Activated CD8-positive, alpha-beta T cell treated with anti-CD3 and anti-CD28 coated beads, Interleukin-2, amount 10 ng/mL, durations not matched to agents 7 days and 5 days (primary cell): ENCODE measurements around the gene SCD5. TPM values are rescaled to one million over a fixed set of nuclear protein-coding genes. Genes with fewer than 3 reads are reported as not detected.

Experiments used
- ATAC-seq: fragments of 150-1000 bp; cut with Tn5 transposase; one replicate; pipeline ENCODE4 v1.10.0; 2021; ENCODE audit warnings: moderate library complexity
- CTCF ChIA-PET: fragments of 350-600 bp; sonication (Branson Sonifier 250); formaldehyde crosslinking; loops from one replicate; lab custom pipeline; 2021; ENCODE audit warnings: antibody characterized with exemption; lab: Charles Lee
- POLR2A ChIA-PET: fragments of 350-600 bp; sonication (Branson Sonifier 250); formaldehyde crosslinking; loops from one replicate; lab custom pipeline; 2021; ENCODE audit warnings: antibody characterized with exemption; lab: Charles Lee
- DNase-seq: peaks from one replicate; pipeline ENCODE4 v3.0.0-alpha.2; 2020
- H3K27ac Mint-ChIP-seq: one replicate; pipeline ENCODE4 v1.8.0; 2021; ENCODE audit warnings: mild to moderate bottlenecking, mixed read lengths
- H3K27me3 Mint-ChIP-seq: one replicate; pipeline ENCODE4 v1.8.0; 2021; ENCODE audit warnings: low read depth, mixed read lengths
- H3K36me3 Mint-ChIP-seq: one replicate; pipeline ENCODE4 v1.8.0; 2021; ENCODE audit warnings: low read depth, mixed read lengths
- H3K4me1 Mint-ChIP-seq: one replicate; pipeline ENCODE4 v1.8.0; 2021; ENCODE audit warnings: low read depth, mixed read lengths
- H3K4me3 Mint-ChIP-seq: one replicate; pipeline ENCODE4 v1.8.0; 2021; ENCODE audit warnings: mild to moderate bottlenecking, mixed read lengths
- H3K9me3 Mint-ChIP-seq: one replicate; pipeline ENCODE4 v1.8.0; 2022; ENCODE audit warnings: mixed read lengths; ENCODE audit not compliant: insufficient read depth
- total RNA-seq, 2 experiments: library from RNA; stranded (reverse); gene quantifications; one replicate each; pipeline ENCODE4 v1.2.3, GENCODE V29; 2021

The SCD5 gene
- total RNA-seq, 2 experiments from 2014 or later = 2.9 to 3.1 TPM

GRCh38 chr4:82754513-82755165 lies 44.0 kb downstream of the SCD5 start:
- Mint-ChIP-seq H3K4me3 (no peak overlapping the region), H3K36me3 (no peaks in the 10 kb centered on the region), H3K27me3 (peaks cover 7% of the 10 kb centered on the region), H3K27ac (no peak overlapping the region), H3K9me3 (no peaks in the 10 kb centered on the region), H3K4me1 (no peaks in the 10 kb centered on the region)
- ChIA-PET CTCF (no interaction called here), POLR2A (no interaction called here)
- DNase-seq = no peak
- ATAC-seq = no peak

GRCh38 chr4:82753725-82754410 lies 44.7 kb downstream of the SCD5 start:
- ChIA-PET POLR2A (no interaction called here), CTCF (no interaction called here)
- ATAC-seq (no peak), DNase-seq (no peak)
- no peaks in the 10 kb centered on the region for H3K36me3 Mint-ChIP-seq
- H3K9me3 Mint-ChIP-seq = no peaks in the 10 kb centered on the region
- H3K27me3 Mint-ChIP-seq = peaks cover 7% of the 10 kb centered on the region
- H3K4me1 Mint-ChIP-seq = no peaks in the 10 kb centered on the region
- H3K27ac Mint-ChIP-seq = no peak overlapping the region
- no peak overlapping the region for H3K4me3 Mint-ChIP-seq

DNA sequence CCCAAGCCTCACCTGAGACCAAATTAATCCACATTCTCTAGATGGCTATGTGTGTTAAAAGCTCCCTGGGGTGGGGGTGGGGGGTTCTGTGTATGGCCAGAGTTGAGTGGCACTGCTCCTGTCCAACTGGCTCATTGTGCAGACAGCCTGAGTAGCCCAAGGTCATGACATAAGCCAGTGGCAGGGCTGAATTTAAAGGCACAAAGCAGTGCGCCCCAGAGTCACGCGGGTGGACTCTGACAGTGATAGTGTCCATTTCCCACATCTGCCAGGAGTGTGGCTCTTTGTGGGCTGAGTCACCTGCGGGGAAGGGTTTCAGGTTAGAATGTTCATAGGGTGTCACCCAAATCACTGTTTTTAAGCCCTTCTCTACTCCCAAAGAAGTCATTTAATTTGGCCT lies 45.4 kb downstream of the SCD5 start:
- Mint-ChIP-seq H3K4me1 (no peaks in the 10 kb centered on the region), H3K9me3 (no peaks in the 10 kb centered on the region), H3K27ac (no peak overlapping the region), H3K36me3 (no peaks in the 10 kb centered on the region), H3K27me3 (peaks cover 7% of the 10 kb centered on the region), H3K4me3 (no peak overlapping the region)
- CTCF ChIA-PET = interaction anchor here (1.1 kb wide), 1 partner anchor 15 kb away, joined by 3 read pairs; no protein-coding TSS in a partner anchor
- no peak for DNase-seq
- ATAC-seq = no peak
- POLR2A ChIA-PET = no interaction called here

- no peaks in the 10 kb centered on the region for H3K4me1 Mint-ChIP-seq
- no peaks in the 10 kb centered on the region for H3K9me3 Mint-ChIP-seq
- DNase-seq = no peak
- H3K4me3 Mint-ChIP-seq = no peak overlapping the region
- CTCF ChIA-PET = interaction anchor here (3.2 kb wide), 1 partner anchor 10 kb away, joined by 22 read pairs; no protein-coding TSS in a partner anchor
- H3K27me3 Mint-ChIP-seq = peaks cover 19% of the 10 kb centered on the region
- no peaks in the 10 kb centered on the region for H3K36me3 Mint-ChIP-seq
- POLR2A ChIA-PET = no interaction called here
- ATAC-seq = no peak
- H3K27ac Mint-ChIP-seq = no peak overlapping the region
These were observed 49.7 kb downstream of the SCD5 start for GRCh38 chr4:82748810-82749470.

DNA sequence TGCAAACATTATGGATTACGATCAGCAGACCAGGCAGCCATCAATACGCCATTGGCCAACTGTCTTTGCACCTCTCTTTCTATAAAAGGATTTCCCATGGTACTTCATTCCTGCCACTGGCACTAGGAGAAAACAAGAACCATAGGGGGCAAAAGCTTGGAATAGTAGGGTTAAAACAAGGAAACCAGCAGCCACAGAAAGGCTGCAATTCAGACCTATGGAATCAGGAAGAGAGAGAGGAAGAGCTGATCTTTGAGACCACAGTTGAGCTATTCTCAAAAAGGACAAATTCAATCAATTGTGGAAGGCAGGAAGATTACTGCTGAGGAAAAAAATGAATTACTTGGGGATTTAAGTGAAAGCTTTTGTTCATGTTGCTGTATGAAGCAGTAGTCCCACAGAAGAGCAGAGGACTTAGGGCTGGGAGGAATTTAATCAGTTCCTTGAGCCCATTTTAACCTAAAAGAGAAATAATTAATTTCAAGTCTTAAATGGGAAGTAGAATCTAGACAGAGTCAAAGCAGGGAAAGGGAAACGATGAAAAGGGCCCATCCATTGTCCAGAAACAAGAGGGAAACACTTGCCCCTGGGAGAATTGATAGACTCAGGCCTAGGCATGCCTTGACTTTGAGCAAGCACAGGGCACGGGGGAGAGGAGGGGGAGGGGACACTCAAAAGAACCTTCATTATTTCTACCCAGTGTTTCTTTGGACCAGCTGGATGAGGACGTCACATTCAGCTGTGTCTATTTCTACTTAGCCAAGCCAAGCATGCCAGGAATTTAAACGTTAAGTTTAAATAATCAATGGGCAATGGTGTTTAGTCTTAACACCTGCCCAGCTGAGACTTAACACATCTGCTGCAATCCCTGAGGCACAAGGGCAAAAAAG lies 50.7 kb downstream of the SCD5 start:
- H3K4me3 Mint-ChIP-seq = no peak overlapping the region
- H3K36me3 Mint-ChIP-seq = no peaks in the 10 kb centered on the region
- H3K9me3 Mint-ChIP-seq = no peaks in the 10 kb centered on the region
- ATAC-seq (no peak), DNase-seq (no peak)
- POLR2A ChIA-PET = no interaction called here
- H3K27ac Mint-ChIP-seq = no peak overlapping the region
- H3K27me3 Mint-ChIP-seq = peaks cover 19% of the 10 kb centered on the region
- H3K4me1 Mint-ChIP-seq = no peaks in the 10 kb centered on the region
- CTCF ChIA-PET = interaction anchor here (3.2 kb wide), 1 partner anchor 9 kb away, joined by 22 read pairs; no protein-coding TSS in a partner anchor

DNA sequence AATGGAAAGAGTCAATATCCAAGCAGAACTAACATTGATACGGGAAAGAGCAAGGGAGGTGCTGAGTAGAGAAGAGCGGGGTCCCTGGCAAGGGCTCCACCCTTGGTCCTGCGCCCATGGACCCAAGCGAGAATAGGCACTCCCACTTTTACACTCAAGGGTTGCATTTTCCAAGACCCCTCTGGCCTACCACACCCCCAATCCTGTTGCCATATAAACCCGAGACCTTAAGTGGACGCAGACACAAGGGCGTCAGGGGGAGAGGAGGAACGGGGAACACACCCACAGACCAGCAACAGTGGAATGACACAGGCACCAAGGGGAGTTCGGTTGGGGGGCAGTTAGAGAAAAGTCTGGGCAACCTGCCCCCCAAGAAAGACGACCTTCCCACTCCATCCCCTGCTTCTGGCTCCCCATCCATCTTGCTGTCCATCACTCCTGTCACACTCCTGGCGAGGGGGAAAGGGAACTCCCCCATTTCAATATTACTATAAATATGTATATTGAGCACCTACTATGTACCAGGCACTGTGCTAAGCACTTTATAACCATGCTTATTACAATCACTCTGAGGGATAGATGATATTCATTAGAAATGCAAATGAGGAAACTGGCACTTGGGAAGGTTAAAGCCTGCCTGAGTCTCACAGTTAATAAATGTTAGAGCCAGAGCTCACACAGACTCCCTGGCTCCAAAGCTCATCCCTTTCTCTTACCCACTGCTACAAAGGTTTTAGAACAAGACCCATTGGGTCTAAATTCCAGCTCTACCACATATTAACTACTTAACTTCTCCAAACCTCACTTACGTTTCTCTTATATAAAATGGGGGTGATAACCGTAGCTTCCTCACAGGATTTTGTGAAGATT lies 51.7 kb downstream of the SCD5 start:
- no peaks in the 10 kb centered on the region for H3K36me3 Mint-ChIP-seq
- no peak overlapping the region for H3K4me3 Mint-ChIP-seq
- H3K4me1 Mint-ChIP-seq = no peaks in the 10 kb centered on the region
- CTCF ChIA-PET = interaction anchor here (3.2 kb wide), 1 partner anchor 8 kb away, joined by 22 read pairs; no protein-coding TSS in a partner anchor
- DNase-seq (no peak), ATAC-seq (no peak)
- peaks cover 19% of the 10 kb centered on the region for H3K27me3 Mint-ChIP-seq
- POLR2A ChIA-PET = no interaction called here
- H3K9me3 Mint-ChIP-seq = no peaks in the 10 kb centered on the region
- no peak overlapping the region for H3K27ac Mint-ChIP-seq

DNA sequence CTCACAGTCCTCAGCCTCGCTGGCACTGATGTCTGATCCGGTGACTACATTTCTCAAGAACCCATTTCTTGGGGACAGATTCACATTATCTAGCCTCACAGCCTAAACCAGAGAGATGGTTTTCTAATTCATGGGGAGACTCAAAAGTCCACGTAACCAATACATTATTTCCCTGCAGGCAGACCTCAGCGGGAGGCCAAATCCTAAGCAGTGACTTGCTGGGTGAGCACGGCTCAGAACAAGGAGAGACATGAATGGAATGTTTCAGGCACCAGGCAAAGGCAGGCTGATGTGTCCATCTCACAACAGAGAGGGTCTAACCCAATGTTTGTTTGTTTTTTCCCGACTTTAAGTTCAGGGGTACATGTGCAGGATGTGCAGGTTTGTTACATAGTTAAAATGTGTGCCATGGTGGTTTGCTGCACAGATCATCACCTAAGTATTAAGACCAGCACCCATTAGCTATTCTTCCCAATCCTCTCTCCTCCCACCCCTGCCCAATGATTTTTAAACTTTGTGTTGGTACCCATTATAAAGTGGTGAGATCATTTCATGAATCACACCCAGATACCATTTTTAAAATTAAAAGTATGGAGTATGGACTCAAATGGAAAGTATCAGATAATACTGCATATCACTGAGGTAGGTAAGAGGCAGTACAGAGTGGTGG lies 53.3 kb downstream of the SCD5 start:
- no peak overlapping the region for H3K4me3 Mint-ChIP-seq
- no peaks in the 10 kb centered on the region for H3K9me3 Mint-ChIP-seq
- ChIA-PET CTCF (no interaction called here), POLR2A (no interaction called here)
- no peak for DNase-seq
- no peak for ATAC-seq
- H3K36me3 Mint-ChIP-seq = no peaks in the 10 kb centered on the region
- H3K27ac Mint-ChIP-seq = no peak overlapping the region
- H3K27me3 Mint-ChIP-seq = peaks cover 14% of the 10 kb centered on the region
- H3K4me1 Mint-ChIP-seq = no peaks in the 10 kb centered on the region

- CTCF ChIA-PET = no interaction called here
- Mint-ChIP-seq H3K9me3 (no peaks in the 10 kb centered on the region), H3K27ac (no peak overlapping the region), H3K4me1 (no peaks in the 10 kb centered on the region), H3K4me3 (no peak overlapping the region), H3K27me3 (peaks cover 14% of the 10 kb centered on the region), H3K36me3 (no peaks in the 10 kb centered on the region)
- no peak for DNase-seq
- POLR2A ChIA-PET = no interaction called here
- no peak for ATAC-seq
These were observed 54.2 kb downstream of the SCD5 start for GRCh38 chr4:82744284-82744968.

DNA sequence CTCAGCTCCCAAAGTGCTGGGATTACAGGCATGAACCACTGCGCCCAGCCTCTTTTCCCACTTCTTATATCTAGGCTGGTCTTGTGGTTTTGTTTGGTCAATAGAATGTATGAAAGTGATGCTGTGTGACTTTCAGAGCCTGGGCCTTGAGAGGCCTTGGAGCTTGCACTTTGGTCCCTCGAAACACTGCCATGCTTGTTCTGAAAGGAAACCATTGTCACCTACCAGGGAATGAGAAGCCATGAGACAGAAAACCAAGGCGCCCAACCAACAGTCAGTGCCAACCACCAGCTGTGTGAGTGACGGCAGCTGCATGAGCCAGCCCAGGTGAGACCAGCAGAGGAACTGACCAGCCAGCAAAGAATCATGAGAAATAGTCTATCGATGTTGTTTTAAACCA lies 57.4 kb downstream of the SCD5 start:
- Mint-ChIP-seq H3K27me3 (peaks cover 7% of the 10 kb centered on the region), H3K4me1 (no peaks in the 10 kb centered on the region), H3K27ac (no peak overlapping the region), H3K9me3 (no peaks in the 10 kb centered on the region), H3K36me3 (no peaks in the 10 kb centered on the region), H3K4me3 (no peak overlapping the region)
- CTCF ChIA-PET = no interaction called here
- ATAC-seq (no peak), DNase-seq (no peak)
- POLR2A ChIA-PET = no interaction called here
